Activated CD8-positive, alpha-beta memory T cell treated with anti-CD3 and anti-CD28 coated beads, Interleukin-2, amount 10 ng/mL, durations not matched to agents 7 days and 5 days (primary cell): ENCODE measurements around the gene C1orf87. TPM values are rescaled to one million over a fixed set of nuclear protein-coding genes. Genes with fewer than 3 reads are reported as not detected.

Experiments
- ATAC-seq: fragments of 150-1000 bp; cut with Tn5 transposase; one replicate; pipeline ENCODE4 v1.10.0; 2021; ENCODE audit warnings: moderate library complexity
- CTCF ChIA-PET: fragments of 350-600 bp; sonication (Branson Sonifier 250); formaldehyde crosslinking; loops from one replicate; lab custom pipeline; 2021; ENCODE audit warnings: antibody characterized with exemption; lab: Charles Lee
- DNase-seq: peaks from one replicate; pipeline ENCODE4 v3.0.0-alpha.2; 2020
- H3K27ac Mint-ChIP-seq: one replicate; pipeline ENCODE4 v1.8.0; 2021; ENCODE audit warnings: mild to moderate bottlenecking, mixed read lengths
- H3K27me3 Mint-ChIP-seq: one replicate; pipeline ENCODE4 v1.8.0; 2021; ENCODE audit warnings: mixed read lengths
- H3K36me3 Mint-ChIP-seq: one replicate; pipeline ENCODE4 v1.8.0; 2021; ENCODE audit warnings: mild to moderate bottlenecking, mixed read lengths
- H3K4me1 Mint-ChIP-seq: one replicate; pipeline ENCODE4 v1.8.0; 2021; ENCODE audit warnings: mixed read lengths
- H3K4me3 Mint-ChIP-seq: one replicate; pipeline ENCODE4 v1.8.0; 2021; ENCODE audit warnings: mild to moderate bottlenecking, moderate library complexity, mixed read lengths
- H3K9me3 Mint-ChIP-seq: one replicate; pipeline ENCODE4 v1.8.0; 2022; ENCODE audit warnings: low read depth, mixed read lengths
- total RNA-seq, 2 experiments: library from RNA; stranded (reverse); gene quantifications; one replicate each; pipeline ENCODE4 v1.2.3, GENCODE V29; 2021

C1orf87 gene
- total RNA-seq, 2 experiments from 2014 or later = not detected

DNA sequence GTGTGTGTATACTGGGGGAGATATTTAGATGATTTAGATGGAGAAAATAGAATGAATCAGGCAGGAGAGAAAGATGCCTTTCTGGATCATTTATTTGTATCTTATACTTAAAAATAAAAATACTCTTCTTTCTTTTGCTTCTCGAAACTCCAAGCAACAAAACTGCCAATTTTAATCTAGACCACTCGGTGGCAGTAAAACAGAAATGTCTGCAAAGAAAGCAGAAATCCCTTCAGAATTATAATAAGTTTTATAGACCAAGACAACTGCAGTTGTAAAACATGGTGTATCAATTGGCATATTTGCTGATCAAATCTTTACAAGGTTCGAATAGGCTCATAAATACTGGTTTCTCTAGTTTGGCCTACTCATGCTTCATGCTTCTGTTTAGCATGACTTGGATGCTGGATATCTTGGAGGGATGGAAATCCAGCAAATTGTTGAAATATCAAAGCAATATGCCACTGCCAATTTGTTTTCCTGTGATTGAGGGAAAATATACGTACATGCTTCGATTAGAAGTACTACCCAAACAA is 15.1 kb upstream of the C1orf87 start:
- Mint-ChIP-seq H3K27ac (no peak overlapping the region), H3K27me3 (no peaks in the 10 kb centered on the region), H3K4me3 (no peak overlapping the region), H3K36me3 (no peaks in the 10 kb centered on the region), H3K9me3 (no peaks in the 10 kb centered on the region), H3K4me1 (no peaks in the 10 kb centered on the region)
- ATAC-seq (no peak), DNase-seq (no peak)
- CTCF ChIA-PET = no interaction called here

DNA sequence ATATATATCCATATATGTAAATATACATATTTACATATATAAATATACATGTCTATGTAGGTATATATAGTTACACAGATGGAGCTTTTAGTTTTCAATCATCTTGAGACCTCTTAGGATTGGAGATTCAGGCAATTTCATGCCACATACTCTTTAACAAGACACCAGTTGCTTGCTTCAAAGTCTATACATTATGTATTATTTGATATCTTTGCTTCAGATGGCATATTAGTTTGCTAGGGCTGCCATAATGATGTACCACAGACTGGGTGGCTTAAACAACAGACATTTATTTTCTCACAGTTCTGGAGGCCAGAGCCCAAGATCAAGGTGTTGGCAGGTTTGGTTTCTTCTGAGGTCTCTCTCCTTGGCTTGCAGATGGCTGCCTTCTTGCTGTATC is 14.1 kb upstream of the C1orf87 start:
- CTCF ChIA-PET = no interaction called here
- Mint-ChIP-seq H3K27me3 (no peaks in the 10 kb centered on the region), H3K9me3 (no peaks in the 10 kb centered on the region), H3K4me1 (no peaks in the 10 kb centered on the region), H3K27ac (no peak overlapping the region), H3K36me3 (no peaks in the 10 kb centered on the region), H3K4me3 (no peak overlapping the region)
- ATAC-seq (no peak), DNase-seq (no peak)

DNA sequence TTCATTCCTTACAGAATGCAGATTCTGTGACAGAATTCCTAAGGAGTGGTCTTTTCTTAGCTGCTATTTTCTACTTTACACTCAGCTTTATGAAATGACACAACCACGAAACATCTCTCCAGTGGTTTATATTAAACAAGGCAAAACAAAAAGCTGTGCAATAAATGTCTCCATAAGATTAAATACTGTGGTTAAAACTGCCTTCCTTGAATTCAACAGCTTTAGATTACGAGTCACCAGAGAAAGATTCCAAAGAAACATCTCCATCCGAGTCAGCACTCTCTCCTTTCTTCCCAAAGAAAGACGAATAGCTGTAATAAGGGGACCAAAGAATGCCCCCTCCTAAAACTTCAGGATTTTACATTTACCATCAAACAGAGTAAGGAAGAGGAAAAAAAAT is 4.6 kb upstream of the C1orf87 start:
- CTCF ChIA-PET = no interaction called here
- no peak for DNase-seq
- no peak for ATAC-seq
- no peaks in the 10 kb centered on the region for H3K4me1 Mint-ChIP-seq
- H3K27me3 Mint-ChIP-seq = peaks cover 15% of the 10 kb centered on the region
- H3K27ac Mint-ChIP-seq = no peak overlapping the region
- H3K36me3 Mint-ChIP-seq = no peaks in the 10 kb centered on the region
- no peak overlapping the region for H3K4me3 Mint-ChIP-seq
- H3K9me3 Mint-ChIP-seq = no peaks in the 10 kb centered on the region

DNA sequence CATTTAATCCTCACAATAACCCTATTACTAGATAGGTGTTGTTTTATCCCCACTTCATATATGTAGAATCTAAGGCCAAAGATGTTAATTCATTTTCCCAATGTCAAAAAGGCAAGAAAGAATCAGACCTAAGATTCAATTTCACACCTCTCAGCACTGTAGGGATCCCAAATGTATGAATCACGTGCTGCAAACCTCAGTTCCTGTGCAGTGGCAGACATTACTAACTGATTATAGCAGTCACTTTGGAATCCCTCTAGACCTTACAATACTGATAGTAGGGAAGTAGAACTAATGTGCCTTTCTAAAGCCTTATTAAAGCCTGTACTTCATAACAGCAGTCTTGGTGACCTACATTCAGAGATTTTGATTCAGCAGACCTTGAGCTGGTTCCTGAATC is 2.3 kb downstream of the C1orf87 start:
- H3K27ac Mint-ChIP-seq = no peak overlapping the region
- DNase-seq (no peak), ATAC-seq (no peak)
- H3K4me3 Mint-ChIP-seq = no peak overlapping the region
- peaks cover 33% of the 10 kb centered on the region for H3K27me3 Mint-ChIP-seq
- no peaks in the 10 kb centered on the region for H3K36me3 Mint-ChIP-seq
- CTCF ChIA-PET = no interaction called here
- no peaks in the 10 kb centered on the region for H3K4me1 Mint-ChIP-seq
- H3K9me3 Mint-ChIP-seq = no peaks in the 10 kb centered on the region

- Mint-ChIP-seq H3K9me3 (no peaks in the 10 kb centered on the region), H3K4me3 (no peak overlapping the region), H3K36me3 (no peaks in the 10 kb centered on the region), H3K27ac (no peak overlapping the region), H3K27me3 (peaks cover 27% of the 10 kb centered on the region), H3K4me1 (no peaks in the 10 kb centered on the region)
- no peak for DNase-seq
- ATAC-seq = no peak
- CTCF ChIA-PET = no interaction called here
Measured at GRCh38 chr1:60069691-60070090, 3.9 kb downstream of the C1orf87 start.

- CTCF ChIA-PET = no interaction called here
- no peaks in the 10 kb centered on the region for H3K9me3 Mint-ChIP-seq
- H3K4me1 Mint-ChIP-seq = no peaks in the 10 kb centered on the region
- no peak overlapping the region for H3K4me3 Mint-ChIP-seq
- H3K27me3 Mint-ChIP-seq = peaks cover 21% of the 10 kb centered on the region
- no peak overlapping the region for H3K27ac Mint-ChIP-seq
- DNase-seq (no peak), ATAC-seq (no peak)
- no peaks in the 10 kb centered on the region for H3K36me3 Mint-ChIP-seq
Measured at GRCh38 chr1:60068393-60069045, 5.1 kb downstream of the C1orf87 start.

GRCh38 chr1:60066001-60066400 is 7.6 kb downstream of the C1orf87 start:
- CTCF ChIA-PET = no interaction called here
- Mint-ChIP-seq H3K4me1 (no peaks in the 10 kb centered on the region), H3K36me3 (no peaks in the 10 kb centered on the region), H3K4me3 (no peak overlapping the region), H3K9me3 (no peaks in the 10 kb centered on the region), H3K27ac (no peak overlapping the region), H3K27me3 (no peaks in the 10 kb centered on the region)
- ATAC-seq = no peak
- no peak for DNase-seq

- no peaks in the 10 kb centered on the region for H3K27me3 Mint-ChIP-seq
- DNase-seq = no peak
- no peak overlapping the region for H3K27ac Mint-ChIP-seq
- ATAC-seq = no peak
- CTCF ChIA-PET = no interaction called here
- no peak overlapping the region for H3K4me3 Mint-ChIP-seq
- H3K36me3 Mint-ChIP-seq = no peaks in the 10 kb centered on the region
- H3K4me1 Mint-ChIP-seq = no peaks in the 10 kb centered on the region
- no peaks in the 10 kb centered on the region for H3K9me3 Mint-ChIP-seq
Measured at GRCh38 chr1:60065199-60065598, 8.4 kb downstream of the C1orf87 start.

GRCh38 chr1:60063561-60063960 is 10.0 kb downstream of the C1orf87 start:
- Mint-ChIP-seq H3K9me3 (no peaks in the 10 kb centered on the region), H3K36me3 (no peaks in the 10 kb centered on the region), H3K4me3 (no peak overlapping the region), H3K27ac (no peak overlapping the region), H3K27me3 (no peaks in the 10 kb centered on the region), H3K4me1 (no peaks in the 10 kb centered on the region)
- DNase-seq (no peak), ATAC-seq (no peak)
- CTCF ChIA-PET = no interaction called here

- Mint-ChIP-seq H3K36me3 (no peaks in the 10 kb centered on the region), H3K4me3 (no peak overlapping the region), H3K9me3 (no peaks in the 10 kb centered on the region), H3K27me3 (no peaks in the 10 kb centered on the region), H3K27ac (no peak overlapping the region), H3K4me1 (no peaks in the 10 kb centered on the region)
- DNase-seq = no peak
- no peak for ATAC-seq
- CTCF ChIA-PET = no interaction called here
Measured at GRCh38 chr1:60059468-60059867, 14.1 kb downstream of the C1orf87 start.

DNA sequence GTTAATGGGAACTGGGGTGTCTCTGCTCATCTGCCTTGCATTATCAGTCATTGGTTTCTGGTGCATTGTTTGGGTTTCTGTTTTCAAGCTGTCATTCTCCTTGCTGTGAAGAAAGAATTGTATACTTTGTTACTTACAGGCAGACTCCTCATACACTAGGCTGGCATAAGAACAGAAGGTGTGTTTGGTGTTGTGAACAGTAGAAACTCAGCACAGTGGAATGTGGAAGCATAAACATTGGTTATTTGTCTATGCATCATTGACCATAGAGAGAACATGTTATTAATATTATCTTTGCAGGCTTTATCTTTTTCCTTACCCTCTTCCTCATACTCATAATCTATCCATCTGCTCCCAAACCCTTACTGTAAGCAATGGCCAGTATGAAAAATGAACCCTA is 18.2 kb downstream of the C1orf87 start:
- Mint-ChIP-seq H3K9me3 (no peaks in the 10 kb centered on the region), H3K27ac (no peak overlapping the region), H3K4me3 (no peak overlapping the region), H3K36me3 (no peaks in the 10 kb centered on the region), H3K4me1 (no peaks in the 10 kb centered on the region), H3K27me3 (no peaks in the 10 kb centered on the region)
- CTCF ChIA-PET = no interaction called here
- DNase-seq (no peak), ATAC-seq (no peak)

- H3K9me3 Mint-ChIP-seq = no peaks in the 10 kb centered on the region
- no peak overlapping the region for H3K27ac Mint-ChIP-seq
- H3K4me3 Mint-ChIP-seq = no peak overlapping the region
- CTCF ChIA-PET = no interaction called here
- H3K36me3 Mint-ChIP-seq = no peaks in the 10 kb centered on the region
- DNase-seq (no peak), ATAC-seq (no peak)
- H3K27me3 Mint-ChIP-seq = no peaks in the 10 kb centered on the region
- no peaks in the 10 kb centered on the region for H3K4me1 Mint-ChIP-seq
Measured at GRCh38 chr1:60054374-60054773, 19.2 kb downstream of the C1orf87 start.

DNA sequence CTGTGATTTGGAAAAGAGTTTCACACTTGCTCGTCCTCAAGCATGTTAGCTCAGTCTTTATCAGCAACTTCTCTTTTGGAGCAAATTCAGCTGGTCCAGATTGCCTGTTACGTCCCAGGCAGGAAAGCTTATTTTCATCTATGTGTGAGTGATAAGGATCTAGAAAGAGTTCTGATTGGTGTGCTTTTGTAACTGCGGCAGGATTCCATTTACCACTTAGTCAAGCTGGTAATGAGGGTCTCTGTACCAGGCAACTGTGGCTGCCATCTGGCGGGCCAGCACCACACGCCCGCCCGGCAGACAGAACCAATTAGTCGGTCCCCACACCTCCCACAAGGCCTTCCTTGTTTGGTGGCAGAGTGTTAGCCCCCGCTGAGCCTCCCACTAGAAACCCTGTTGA is 21.0 kb downstream of the C1orf87 start:
- H3K27me3 Mint-ChIP-seq = no peaks in the 10 kb centered on the region
- CTCF ChIA-PET = no interaction called here

GRCh38 chr1:60051191-60051590 is 22.4 kb downstream of the C1orf87 start:
- Mint-ChIP-seq H3K27ac (no peak overlapping the region), H3K36me3 (no peaks in the 10 kb centered on the region), H3K27me3 (no peaks in the 10 kb centered on the region), H3K4me1 (no peaks in the 10 kb centered on the region), H3K4me3 (no peak overlapping the region), H3K9me3 (no peaks in the 10 kb centered on the region)
- CTCF ChIA-PET = no interaction called here
- no peak for DNase-seq
- ATAC-seq = no peak

More for the DNA sequence above, 21.0 kb downstream of the C1orf87 start:
- Mint-ChIP-seq H3K9me3 (no peaks in the 10 kb centered on the region), H3K36me3 (no peaks in the 10 kb centered on the region), H3K27ac (no peak overlapping the region), H3K4me3 (no peak overlapping the region), H3K4me1 (no peaks in the 10 kb centered on the region)
- DNase-seq (no peak), ATAC-seq (no peak)
